Activated CD4-positive, alpha-beta T cell treated with anti-CD3 and anti-CD28 coated beads, Interleukin-2, amount 50 U/mL, for 4 hours (primary cell): ENCODE data around the gene FGFR3.

ENCODE experiments used
- DNase-seq, 2 experiments: peaks; one replicate each; pipeline ENCODE4 v3.0.0-alpha.2; 2020

FGFR3 gene

DNA sequence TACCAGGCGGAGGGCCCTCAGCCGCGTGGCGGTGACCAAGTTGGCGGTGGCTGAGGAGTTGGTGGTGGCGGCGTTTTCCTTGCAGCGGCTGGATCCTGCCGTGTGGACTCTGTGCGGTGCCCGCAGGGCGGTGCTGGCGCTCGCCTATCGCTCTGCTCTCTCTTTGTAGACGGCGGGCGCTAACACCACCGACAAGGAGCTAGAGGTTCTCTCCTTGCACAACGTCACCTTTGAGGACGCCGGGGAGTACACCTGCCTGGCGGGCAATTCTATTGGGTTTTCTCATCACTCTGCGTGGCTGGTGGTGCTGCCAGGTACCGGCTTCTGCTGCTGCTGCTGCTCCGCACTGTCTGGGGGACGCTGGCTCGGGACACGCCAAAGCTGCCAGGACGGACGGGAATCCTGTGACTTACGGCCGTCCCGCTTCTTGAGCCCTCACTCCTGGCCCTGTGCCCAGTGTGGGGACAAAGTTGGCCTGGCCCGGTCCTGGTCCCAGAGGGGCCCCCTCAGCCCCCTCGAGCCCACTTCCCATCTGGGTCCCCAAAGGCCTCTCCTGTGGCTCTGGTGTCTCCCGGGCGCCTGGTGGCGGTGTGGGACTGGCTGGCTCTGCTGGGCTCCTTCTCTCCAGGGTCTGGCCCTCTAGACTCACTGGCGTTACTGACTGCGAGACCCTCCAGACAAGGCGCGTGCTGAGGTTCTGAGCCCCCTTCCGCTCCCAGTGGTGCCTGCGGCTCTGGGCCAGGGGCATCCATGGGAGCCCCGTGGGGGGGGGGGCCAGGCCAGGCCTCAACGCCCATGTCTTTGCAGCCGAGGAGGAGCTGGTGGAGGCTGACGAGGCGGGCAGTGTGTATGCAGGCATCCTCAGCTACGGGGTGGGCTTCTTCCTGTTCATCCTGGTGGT lies 10.7 kb downstream of the FGFR3 start:
- DNase-seq, result no peak

DNA sequence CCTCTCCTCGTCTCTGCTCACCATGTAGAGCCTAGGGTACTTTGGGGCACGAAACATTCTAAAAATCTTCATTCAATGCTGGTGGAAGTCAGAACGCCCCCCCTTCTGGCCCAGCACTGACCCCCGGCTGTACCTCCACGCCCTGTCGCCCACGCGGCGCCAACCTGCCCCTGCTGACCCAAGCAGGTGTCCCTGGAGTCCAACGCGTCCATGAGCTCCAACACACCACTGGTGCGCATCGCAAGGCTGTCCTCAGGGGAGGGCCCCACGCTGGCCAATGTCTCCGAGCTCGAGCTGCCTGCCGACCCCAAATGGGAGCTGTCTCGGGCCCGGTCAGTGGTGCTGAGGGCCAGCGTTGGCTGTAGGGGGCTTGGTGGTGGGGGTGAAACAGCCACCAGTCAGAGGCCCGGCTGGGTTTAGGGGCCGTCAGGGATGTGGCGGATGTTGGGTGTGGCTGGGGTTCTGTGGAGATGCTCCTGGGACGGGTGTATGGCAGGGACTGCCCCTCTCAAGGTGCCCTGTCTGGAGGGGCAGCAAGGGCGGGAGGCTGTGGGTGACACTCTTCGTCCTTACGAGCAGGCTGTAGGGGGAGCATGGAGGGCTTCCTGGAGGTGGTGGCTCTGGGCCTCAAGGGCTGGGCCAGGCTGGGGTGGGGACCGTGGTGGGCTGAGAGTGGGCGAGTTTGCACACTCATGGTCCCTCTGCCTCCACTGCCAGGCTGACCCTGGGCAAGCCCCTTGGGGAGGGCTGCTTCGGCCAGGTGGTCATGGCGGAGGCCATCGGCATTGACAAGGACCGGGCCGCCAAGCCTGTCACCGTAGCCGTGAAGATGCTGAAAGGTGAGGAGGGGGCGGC lies 11.8 kb downstream of the FGFR3 start:
- no peak for DNase-seq

DNA sequence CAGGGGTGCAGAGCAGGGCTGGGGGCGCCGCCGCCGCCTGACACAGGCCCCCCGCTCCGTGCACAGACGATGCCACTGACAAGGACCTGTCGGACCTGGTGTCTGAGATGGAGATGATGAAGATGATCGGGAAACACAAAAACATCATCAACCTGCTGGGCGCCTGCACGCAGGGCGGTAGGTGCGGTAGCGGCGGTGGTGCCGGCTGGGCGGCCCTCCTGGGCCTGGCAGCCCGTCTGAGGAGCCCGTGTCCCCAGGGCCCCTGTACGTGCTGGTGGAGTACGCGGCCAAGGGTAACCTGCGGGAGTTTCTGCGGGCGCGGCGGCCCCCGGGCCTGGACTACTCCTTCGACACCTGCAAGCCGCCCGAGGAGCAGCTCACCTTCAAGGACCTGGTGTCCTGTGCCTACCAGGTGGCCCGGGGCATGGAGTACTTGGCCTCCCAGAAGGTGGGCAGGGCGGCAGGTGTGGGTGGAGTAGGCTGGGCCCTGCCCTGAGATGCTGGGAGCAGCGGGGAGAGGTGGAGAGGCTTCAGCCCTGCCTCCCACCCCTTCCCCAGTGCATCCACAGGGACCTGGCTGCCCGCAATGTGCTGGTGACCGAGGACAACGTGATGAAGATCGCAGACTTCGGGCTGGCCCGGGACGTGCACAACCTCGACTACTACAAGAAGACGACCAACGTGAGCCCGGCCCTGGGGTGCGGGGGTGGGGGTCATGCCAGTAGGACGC lies 12.6 kb downstream of the FGFR3 start:
- DNase-seq, result no peak

DNA sequence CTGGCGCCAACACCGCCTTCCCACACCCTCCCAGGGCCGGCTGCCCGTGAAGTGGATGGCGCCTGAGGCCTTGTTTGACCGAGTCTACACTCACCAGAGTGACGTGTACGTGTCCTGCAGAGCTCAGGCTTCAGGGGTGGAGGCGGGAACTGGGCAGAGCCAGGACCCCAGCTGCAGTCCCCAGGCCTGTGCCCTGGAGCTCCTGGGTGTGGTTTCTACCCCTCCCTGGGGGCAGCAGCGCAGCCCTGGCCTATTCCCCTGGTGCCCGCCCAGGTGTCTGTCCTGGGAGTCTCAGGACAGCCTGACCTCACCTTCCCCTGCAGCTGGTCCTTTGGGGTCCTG lies 13.1 kb downstream of the FGFR3 start:
- DNase-seq, result no peak

DNA sequence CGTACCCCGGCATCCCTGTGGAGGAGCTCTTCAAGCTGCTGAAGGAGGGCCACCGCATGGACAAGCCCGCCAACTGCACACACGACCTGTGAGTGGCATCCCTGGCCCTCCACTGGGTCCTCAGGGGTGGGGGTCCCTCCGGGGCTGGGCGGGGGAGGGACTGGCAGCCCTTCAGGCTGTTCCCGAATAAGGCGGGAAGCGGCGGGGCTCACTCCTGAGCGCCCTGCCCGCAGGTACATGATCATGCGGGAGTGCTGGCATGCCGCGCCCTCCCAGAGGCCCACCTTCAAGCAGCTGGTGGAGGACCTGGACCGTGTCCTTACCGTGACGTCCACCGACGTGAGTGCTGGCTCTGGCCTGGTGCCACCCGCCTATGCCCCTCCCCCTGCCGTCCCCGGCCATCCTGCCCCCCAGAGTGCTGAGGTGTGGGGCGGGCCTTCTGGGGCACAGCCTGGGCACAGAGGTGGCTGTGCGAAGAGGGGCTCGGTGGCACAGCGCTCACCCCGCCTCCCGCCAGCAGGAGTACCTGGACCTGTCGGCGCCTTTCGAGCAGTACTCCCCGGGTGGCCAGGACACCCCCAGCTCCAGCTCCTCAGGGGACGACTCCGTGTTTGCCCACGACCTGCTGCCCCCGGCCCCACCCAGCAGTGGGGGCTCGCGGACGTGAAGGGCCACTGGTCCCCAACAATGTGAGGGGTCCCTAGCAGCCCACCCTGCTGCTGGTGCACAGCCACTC lies 13.7 kb downstream of the FGFR3 start:
- no peak for DNase-seq

DNA sequence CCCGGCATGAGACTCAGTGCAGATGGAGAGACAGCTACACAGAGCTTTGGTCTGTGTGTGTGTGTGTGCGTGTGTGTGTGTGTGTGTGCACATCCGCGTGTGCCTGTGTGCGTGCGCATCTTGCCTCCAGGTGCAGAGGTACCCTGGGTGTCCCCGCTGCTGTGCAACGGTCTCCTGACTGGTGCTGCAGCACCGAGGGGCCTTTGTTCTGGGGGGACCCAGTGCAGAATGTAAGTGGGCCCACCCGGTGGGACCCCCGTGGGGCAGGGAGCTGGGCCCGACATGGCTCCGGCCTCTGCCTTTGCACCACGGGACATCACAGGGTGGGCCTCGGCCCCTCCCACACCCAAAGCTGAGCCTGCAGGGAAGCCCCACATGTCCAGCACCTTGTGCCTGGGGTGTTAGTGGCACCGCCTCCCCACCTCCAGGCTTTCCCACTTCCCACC lies 14.3 kb downstream of the FGFR3 start:
- DNase-seq, result no peak

DNA sequence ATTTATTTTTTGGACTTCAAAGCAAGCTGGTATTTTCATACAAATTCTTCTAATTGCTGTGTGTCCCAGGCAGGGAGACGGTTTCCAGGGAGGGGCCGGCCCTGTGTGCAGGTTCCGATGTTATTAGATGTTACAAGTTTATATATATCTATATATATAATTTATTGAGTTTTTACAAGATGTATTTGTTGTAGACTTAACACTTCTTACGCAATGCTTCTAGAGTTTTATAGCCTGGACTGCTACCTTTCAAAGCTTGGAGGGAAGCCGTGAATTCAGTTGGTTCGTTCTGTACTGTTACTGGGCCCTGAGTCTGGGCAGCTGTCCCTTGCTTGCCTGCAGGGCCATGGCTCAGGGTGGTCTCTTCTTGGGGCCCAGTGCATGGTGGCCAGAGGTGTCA lies 15.3 kb downstream of the FGFR3 start:
- DNase-seq, result no peak

DNA sequence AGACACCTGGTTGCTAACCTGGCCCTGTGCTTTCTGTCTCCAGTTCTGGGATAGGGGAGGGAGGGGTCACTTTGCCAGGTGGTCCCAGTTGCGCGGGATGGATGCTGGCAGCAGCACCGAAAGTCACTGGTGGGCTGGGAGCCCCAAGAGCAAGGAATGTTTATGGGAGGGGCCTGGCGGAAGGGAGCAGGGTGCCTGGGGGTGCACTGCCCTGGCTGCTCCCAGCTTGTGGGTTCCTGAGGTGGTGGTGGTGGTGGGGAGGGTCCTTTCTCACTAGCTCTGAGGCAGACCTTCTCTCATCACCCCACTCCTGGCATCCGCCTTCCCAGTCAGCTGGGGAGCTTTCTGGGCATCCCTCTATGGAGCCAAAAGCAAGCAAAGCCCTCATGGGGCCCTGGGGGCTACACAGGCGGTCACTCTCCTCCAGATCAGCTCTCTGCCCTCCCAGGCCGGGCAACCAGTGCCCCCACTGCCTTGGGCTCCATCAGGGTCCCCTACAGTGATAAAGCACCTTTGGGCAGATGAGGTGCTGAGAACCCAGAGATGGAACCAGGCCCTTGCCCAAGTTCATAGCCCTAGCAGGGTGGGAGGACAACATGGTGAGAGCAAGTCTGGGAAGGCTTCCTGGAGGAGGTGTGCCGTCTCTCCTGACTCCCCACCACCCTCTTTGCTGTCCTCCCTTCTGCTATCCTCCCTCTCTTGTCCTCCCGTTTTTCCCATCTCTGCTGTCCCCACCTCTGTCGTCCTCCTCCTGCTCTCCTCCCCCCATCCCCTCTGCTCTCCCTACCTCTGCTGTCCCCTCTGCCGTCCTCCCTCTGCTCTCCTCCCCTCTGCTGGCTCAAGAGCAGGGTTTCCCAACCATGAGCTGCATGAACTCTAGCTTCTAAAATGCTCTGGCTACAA lies 16.0 kb downstream of the FGFR3 start:
- no peak for DNase-seq

DNA sequence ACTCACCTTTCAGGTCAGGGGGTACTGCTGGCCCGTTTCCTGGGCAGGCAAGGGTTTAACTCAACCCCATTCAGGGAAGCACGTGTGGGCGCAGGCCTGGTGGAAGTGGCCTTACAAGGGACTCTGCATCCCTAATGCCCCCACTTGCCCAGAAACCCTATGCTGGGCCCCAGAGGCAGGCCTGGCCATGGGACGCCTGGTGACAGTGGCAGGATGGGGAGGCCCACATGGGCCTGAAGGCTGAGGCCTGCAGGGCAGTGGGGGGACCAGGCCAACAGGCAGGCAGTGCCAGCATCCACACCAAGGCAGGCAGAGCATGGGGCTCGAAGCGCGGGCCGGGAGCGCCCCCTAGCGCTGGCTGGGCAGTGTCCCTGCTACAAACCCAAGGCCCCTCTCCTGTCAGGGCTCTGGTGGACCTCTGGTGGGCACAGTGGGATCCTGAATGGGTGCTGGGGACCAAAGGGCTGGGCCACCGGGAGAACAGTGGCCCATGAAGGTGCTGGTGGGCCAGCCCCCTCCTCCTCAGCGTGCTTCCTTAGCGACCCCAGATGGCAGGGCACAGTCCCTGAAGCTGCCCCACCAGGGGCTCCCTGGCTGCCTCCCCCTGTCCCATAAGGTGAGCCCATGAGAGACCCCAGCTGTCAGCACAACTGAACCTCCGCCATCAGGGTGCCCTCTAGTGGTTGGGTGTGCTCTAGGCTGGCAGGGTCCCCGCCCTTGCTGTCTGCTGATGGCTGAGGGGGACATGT lies 16.8 kb downstream of the FGFR3 start:
- DNase-seq, result peak; percentile 50 to 54

DNA sequence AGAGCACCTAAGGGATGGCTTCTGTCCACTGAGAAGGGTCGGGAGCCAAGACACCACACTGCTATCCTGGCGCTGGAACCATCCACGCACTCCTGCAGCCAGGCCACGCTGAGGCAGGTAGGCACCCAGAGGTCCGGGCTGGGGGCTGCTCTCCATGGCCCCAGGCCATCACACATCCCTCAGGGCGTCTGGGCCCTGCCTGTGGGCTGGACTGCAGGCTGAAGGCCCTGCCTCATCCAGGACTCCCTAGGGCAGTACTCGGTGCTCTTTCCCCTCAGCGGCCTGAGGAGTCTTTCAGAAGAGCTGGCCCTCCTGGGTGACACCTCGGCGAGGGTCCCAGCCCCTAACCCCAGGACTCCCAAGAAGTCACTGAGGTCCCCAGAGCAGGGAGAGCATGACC lies 17.7 kb downstream of the FGFR3 start:
- no peak for DNase-seq

DNA sequence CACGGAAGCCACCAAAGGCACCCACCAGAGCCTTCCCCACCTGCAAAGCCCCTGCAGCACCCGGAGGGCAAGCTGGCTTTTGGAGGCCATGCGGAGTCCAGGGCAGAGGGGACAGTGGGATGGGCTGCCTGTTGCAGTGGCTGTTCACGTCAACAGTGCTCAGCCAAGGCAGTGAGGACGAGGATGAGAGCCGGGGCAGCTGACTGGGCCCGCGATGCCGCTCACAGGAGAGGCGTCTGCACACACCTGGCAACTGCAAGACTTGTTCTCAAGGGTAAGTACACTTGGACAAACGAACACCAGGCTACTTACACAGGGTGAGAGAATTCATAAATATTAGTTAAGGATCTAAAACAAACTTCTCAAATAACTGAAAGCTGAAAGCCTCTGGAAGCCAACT lies 19.6 kb downstream of the FGFR3 start:
- no peak for DNase-seq

DNA sequence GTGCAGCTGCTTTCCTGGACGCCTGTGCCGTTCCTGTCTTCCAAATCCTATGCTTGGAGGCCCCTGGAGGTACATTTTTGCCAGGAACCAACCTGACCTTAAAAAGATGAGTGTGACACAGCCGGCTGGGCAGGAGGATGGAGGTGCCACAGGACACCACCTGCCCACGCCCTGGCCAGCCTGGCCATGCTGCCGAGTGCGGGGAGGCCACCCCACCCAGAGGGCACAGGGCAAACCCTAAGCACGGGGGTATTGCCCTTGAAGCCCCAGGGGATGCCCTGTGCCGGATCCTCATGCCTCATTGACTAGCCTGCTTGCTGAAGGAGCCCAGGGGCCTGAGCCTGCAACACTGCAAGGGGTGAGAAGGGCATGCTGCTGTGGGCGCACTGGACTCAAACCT lies 20.1 kb downstream of the FGFR3 start:
- no peak for DNase-seq

DNA sequence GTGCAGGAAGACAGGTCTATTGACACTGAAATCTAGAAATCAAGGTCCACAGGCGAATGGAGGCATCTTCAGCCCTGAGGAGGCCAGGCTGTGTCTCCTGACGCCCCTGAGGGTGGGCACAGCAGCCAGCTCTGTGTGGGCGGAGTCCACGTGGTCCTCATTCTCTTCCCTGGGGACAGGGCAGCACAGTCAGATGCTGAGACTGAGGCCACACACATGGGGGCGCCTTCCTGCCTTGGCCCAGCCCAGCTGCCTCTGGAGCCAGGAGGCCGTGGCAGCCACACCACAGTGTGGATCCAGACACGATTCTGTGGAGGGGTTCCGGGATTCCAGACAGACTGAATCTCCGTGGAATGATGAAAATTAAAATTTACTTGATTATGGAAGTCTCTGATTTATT lies 20.8 kb downstream of the FGFR3 start:
- DNase-seq, result no peak

DNA sequence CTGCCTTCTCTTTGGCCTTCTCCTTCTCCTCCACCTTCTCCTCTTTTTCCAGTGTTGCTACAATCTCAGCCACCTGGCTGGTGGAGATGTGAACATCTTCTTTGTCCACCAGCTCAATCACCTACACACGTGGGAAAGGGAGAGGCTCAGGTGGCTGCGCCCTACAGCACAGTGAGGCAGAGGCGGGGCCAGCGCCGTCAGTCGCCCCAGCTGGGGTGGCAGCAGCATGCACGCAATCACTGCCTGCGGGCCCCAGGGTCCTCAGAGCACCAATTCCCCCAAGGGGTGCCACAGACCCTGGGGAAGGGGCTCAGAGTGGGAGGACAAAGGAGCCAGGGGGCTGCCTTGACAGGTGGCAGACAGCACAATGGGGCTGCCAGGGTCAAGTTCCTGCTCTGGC lies 21.4 kb downstream of the FGFR3 start:
- no peak for DNase-seq

DNA sequence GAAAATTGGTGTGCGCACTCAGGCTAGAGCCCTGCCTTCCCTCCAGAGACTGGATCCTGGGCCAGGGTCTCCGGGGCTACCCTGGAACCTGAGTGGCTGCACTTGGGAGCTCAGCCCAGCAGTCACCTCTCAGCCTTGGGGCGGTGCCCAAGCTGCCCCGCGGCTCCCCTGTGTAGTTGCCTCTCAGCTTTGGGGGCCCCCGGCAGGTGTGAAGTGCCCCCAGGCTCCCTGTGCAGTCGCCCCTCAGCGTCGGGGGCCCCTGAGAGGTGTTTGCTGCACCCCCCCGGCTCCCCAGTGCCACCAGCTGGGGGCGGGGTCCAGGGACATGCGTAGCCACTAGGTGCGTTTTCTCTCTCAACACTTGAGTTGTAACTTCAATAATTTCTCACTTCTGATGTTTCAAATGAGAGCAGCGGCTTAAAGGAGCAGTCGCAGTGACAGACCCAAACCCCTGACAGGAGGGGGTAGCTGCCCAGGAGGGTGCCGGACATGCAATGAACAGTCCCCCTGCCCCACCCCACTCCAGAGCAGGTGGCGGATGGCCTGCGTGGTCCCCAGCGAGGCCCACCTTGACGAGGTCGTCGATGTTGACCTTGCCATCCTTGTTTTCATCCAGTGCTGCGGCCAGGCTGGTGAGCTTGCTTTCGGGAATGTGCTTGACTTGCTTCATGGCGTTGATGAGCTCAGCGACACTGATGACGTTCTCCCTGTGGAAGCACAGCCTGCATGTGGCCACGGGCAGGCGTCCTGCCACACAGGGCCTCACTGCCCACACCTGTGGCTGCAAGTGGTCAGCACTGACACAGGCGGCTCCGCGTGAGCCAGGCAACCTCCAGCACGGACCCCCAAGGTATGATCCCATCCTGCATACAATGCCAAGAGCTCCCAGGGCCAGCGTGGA lies 22.3 kb downstream of the FGFR3 start:
- no peak for DNase-seq

DNA sequence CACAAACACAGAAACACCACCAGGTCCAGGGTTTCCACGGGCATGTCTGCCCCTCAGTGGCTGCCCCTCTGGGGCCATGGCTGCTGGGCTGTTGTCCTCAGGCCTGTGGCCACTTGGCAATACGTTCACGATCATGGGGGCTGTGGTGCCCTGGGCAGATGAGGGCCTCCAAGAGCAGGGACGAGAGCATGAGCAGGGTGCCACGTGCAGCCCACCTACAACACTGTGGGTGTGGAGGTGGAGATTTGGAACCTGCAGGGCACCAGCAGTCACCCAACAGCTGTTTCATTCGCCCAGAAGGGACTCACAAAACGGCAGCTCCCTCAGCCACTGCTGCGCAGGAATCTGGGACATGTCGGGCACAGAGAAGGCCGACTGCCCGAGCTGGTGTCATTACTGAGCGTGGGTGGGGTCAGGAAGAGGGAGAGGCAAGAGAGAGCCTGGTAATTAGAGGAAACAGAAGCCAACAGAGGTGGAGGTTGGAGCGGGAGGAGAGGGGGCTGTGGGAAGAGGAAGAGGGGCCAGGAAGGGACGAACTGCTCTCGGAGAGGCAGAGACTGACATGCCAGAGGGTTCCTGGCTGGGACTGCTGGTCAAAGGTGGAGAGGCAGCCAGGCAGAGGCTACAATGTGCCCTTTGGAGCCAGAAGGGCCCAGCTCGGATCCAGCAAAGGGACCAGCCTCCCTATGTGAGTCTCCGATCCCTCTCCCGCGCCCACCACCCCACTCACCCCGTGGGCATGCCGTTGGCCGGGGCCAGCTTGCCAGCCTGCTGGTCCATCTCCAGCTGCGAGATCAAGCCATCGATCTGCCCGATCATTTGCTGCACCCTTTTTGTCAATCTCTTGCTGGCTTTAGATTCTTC lies 23.1 kb downstream of the FGFR3 start:
- no peak for DNase-seq

DNA sequence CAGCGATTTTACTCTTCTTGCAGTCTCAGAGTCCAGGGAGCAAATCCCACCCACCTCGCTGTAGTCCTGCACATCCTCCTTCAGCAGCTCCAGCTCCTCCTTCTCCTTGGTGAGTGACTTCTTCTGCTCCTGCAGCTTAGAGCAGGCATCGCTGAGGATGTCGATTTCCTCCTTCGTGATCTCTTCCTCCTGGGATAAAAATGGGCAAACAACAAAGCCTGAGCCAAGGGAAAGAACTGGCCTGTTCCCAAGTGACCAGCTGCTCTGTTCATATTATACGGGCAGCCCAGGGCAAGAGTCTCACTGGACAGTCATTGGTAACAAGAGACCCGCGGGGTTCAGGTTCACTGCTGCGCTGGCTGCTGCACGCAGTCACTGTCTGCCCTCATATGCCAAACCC lies 26.2 kb downstream of the FGFR3 start:
- DNase-seq, result no peak

DNA sequence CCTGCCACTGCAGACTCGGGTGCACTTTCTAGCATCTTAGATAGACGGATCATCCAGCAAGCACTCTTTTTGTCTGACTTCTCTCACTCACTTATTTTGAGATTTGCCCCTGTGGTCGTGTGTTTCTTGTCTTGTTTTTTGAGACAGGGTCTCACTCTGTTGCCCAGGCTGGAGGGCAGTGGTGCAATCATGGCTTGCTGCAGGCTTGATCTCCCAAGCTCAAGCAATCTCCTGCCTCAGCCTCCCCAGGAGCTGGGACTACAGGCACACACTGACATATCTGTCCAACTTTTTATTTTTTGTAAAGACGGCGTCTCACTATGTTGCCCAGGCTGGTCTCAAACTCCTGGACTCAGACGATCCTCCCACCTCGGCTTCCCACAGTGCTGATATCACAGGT lies 26.7 kb downstream of the FGFR3 start:
- DNase-seq, result no peak
